Measurements from ENCODE around the gene ECHDC3.

DNA sequence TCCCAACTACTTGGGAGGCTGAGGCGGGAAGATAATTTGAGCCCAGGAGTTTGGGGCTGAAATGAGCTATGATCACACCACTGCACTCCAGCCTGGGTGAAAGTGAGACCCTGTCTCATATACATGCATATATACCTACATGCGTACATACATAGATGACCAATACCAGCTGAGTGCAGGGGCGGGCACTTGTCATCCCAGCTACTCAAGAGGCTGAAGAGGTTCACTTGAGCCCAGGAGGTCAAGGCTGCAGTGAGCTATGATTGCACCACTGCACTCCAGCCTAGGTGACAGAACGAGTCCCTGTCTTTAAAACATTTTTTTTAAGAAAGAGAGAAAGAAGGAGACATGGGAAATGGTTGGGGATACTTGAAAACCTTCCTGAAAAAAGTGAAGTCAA, 63.6 kb downstream of the ECHDC3 start:
- no peak for TF ChIP-seq EZH2 (IDR thresholded peaks at IDR 0.05; ENCODE audit: borderline replicate concordance, low read depth, low read length, poor library complexity, severe bottlenecking)
- TF ChIP-seq, protein P1, sequence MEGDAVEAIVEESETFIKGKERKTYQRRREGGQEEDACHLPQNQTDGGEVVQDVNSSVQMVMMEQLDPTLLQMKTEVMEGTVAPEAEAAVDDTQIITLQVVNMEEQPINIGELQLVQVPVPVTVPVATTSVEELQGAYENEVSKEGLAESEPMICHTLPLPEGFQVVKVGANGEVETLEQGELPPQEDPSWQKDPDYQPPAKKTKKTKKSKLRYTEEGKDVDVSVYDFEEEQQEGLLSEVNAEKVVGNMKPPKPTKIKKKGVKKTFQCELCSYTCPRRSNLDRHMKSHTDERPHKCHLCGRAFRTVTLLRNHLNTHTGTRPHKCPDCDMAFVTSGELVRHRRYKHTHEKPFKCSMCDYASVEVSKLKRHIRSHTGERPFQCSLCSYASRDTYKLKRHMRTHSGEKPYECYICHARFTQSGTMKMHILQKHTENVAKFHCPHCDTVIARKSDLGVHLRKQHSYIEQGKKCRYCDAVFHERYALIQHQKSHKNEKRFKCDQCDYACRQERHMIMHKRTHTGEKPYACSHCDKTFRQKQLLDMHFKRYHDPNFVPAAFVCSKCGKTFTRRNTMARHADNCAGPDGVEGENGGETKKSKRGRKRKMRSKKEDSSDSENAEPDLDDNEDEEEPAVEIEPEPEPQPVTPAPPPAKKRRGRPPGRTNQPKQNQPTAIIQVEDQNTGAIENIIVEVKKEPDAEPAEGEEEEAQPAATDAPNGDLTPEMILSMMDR (conservative IDR thresholded peaks at IDR 0.05; ENCODE audit: low read depth, low read length), result no peak
